Stimulated activated CD4-positive, alpha-beta T cell treated with anti-CD3 and anti-CD28 coated beads, Interleukin-1b, Interleukin-23, amount 100 ng/mL, for 1 hour (primary cell): ENCODE results near the gene C18orf32.
A peak's percentile ranks its signal among the peaks of the same experiment; 100 is the strongest.
"Not testable (repeated sequence)": the region's sequence is repeated elsewhere in the genome, so short reads cannot be mapped to it uniquely, and the experiment has no call there.

Experiments
- DNase-seq, 2 donors: peaks; one replicate each; pipeline ENCODE4 v3.0.0-alpha.2; 2020; ENCODE audit warnings: low read depth in 2 of 2

C18orf32 gene

GRCh38 chr18:49500201-49500921, 13.3 kb upstream of the C18orf32 start:
- no peak for DNase-seq

DNA sequence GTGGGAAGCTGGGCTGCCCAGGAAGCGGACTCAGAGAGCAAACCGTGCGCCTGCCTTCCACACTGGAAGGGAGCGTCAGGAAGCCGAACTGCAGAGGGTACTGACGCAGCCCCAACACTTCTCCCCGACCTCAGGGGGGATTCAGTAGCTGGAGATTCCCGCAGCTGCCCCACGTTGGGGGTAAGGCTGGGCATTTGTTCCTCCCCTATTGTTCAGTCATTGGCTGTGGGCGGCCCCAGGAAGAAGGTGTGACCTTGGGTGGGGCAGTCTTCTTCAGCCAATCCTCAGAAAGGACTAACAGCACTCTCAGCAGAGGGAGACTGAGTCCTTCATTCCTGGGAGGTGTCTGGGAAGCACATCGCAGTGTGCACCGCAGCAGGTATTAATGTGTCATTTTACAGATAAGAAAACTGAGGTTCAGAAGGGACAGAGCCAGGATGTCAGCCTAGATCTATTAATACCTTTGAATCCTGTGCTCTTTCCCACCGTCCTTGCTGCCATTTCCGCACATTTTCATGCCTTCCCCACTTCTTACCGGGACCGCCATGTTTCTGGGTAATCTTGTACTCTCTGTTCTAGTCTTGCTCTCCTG, 12.1 kb upstream of the C18orf32 start:
- DNase-seq: no peak

GRCh38 chr18:49495480-49495879, 8.4 kb upstream of the C18orf32 start:
- DNase-seq: no peak

- DNase-seq: no peak
Observed at GRCh38 chr18:49495076-49495475, 8.0 kb upstream of the C18orf32 start.

GRCh38 chr18:49494660-49495059, 7.6 kb upstream of the C18orf32 start:
- DNase-seq: no peak

DNA sequence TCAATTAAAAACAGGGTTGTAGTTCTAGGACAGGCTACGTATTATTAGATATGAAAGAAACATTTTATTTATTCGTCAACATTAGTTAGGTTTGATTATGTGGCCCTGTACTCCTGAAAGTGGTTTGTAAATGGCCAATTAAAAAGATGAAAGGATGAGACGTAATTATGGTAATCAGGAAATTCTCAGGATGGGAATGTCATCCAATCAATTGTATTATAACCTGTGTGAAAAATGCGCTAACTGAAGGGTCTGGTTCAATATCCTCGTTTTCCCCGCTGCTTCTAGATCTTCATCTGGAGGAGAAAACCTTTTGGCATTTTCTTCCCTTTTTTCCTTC, 5.6 kb upstream of the C18orf32 start:
- no peak for DNase-seq

- peak; percentile 50 to 51 for DNase-seq
Observed at GRCh38 chr18:49491857-49492693, 5.0 kb upstream of the C18orf32 start, which contains the start of gene RPL17. Gene RPL17 (minus strand): TSS chr18:49492465.

DNA sequence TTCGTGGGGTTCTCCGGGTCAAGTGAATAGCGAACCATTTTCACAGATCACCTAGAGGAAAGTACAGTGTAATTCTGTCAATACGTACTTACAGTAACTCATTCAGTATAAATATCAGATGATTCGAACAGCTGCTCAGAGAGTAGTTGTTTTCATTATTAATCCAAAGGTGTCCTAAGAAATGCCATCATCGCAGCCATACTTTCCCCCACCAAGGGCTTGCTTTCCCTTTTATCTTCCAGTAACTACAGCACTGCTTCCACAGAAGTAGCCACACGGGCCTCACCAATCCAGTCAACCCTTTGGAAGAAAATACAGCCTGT, 4.5 kb upstream of the C18orf32 start:
- no peak for DNase-seq

DNA sequence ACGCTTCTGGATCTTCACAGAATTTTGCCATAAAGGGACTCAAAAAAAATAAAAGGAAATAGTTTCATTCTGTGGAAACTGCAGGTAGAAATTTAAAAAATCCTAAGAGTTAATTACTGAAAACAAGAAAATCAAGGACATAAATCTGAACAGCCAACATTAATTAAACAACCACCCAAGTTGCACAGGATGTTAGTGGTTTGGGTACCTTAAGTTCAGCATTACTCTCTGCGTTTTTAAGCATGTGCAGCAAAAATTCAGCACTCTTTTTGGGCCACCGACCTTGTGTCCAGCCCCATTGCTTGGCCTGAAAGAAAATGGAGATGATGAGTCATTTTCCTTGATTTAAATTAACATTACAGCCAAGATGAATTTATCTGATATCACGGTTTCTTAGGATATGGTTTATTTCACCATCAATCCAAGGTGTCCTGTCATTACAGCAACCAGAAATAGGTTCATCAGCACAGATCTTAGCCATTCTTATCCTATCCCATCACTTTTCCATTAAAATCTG, 3.3 kb upstream of the C18orf32 start:
- no peak for DNase-seq

- no peak for DNase-seq
Observed at GRCh38 chr18:49487711-49488310, 777 bp upstream of the C18orf32 start.

- no peak for DNase-seq
Observed at GRCh38 chr18:49486606-49486952, 455 bp downstream of the C18orf32 start.

DNA sequence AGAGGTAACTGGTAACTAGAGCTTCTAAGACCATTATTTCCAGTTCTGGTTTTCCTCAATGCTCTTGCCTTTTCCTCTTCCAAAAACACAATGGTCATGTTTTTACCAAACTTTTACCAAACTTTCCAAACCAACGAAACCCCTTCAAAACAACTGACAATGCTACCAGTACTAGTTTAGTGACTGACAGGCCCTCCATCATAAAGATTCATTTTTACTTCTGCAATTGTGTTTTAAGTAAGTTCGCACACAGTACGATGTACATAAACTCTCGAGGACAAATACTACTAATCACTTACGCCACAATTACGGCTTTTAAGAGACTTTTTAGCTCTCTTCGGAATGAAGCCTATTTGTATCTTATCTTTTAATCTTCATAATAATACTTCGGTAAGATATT, 900 bp downstream of the C18orf32 start:
- no peak for DNase-seq

- DNase-seq: no peak
Observed at GRCh38 chr18:49483198-49483597, 3.8 kb downstream of the C18orf32 start.

- DNase-seq: no peak
Observed at GRCh38 chr18:49481907-49482306, 5.1 kb downstream of the C18orf32 start.

- no peak for DNase-seq
Observed at GRCh38 chr18:49481317-49481716, 5.7 kb downstream of the C18orf32 start.

DNA sequence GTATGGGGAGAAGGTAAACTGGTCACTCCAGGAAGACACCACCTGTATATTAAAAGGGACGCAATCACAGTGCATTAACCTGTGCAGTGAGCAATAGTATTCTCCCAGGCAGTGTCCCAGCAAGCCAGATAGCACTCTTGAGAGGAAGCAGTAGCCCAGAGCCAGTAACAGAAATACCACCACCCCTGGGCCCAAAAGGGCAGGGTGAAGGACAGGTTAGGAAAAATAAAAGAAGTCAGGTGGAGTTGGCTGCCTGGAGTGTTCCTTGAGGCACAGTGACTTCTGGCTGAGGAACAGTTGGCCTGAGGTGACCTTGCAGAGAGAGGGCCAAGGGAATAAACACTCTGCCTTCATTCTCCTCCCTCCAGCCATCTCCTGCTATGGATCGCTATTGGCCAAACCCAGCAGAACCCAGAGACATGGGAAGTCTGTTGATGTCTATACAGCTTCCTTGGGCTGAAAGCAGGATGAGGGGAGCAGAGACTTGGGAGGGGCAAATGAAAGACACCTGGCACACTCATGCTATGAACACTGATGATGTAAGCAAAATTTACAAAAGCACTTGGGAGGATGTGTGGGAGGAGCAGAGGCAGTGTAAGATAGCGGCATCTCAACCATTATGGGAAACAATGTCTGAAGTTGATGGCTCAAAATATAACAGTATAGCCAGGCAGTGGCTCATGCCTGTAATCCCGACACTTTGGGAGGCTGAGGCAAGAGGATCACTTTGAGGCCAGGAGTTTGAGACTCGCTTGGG, 7.5 kb downstream of the C18orf32 start:
- DNase-seq: no peak

GRCh38 chr18:49476664-49477411, 10.2 kb downstream of the C18orf32 start:
- no peak for DNase-seq

DNA sequence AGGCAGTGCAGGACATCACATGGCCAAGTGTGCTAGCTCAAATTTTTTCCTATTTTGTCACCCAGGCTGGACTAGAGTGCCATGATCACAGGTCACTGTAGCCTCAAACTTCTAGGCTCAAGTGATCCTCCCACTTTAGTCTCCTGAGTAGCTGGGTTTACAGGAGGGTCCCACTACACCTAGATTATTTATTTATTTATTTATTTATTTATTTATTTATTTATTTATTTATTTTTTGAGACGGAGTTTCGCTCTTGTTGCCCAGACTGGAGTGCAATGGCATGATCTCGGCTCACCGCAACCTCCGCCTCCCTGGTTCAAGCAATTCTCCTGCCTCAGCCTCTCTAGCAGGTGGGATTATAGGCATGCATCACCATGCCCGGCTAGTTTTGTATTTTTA, 12.1 kb downstream of the C18orf32 start:
- not testable (repeated sequence) for DNase-seq

DNA sequence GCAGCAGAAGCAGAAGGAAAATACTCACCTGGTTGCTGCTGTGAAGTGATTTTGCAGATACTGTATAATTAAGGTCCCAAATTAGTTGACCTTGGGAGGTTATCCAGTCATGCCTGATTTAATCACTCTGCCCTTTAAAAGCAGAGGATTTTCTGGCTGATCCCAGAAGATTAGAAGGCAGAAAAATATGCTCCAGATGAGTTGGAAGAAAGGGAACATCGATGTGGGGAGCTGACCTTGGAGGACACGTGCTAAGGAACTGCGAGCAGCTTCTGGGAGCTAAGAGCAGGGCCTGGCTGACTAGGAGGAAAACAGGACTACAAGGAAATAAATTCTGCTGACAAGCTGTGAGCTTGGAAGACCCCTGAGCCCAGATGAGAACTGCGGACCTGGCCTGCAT, 13.3 kb downstream of the C18orf32 start:
- no peak for DNase-seq

GRCh38 chr18:49472459-49472858, 14.6 kb downstream of the C18orf32 start:
- no peak for DNase-seq

DNA sequence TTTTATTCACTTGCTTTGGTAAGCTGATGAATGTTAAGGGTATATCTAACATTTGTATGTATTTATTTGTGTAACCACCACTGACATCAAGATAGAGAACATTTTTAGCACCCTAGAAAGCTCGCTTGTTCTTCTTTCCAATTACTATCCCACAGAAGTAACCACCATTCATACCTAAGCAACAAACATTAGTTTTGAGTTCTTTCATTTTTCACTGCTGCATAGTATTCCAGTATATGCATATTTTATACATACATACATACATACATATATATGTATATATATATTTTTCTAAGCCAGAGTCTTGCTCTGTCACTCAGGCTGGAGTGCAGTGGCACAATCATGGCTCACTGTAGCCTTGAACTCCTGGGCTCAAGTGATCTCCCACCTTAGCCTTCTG, 15.5 kb downstream of the C18orf32 start:
- DNase-seq: no peak
